ENCODE results near the gene NDUFC2.

DNA sequence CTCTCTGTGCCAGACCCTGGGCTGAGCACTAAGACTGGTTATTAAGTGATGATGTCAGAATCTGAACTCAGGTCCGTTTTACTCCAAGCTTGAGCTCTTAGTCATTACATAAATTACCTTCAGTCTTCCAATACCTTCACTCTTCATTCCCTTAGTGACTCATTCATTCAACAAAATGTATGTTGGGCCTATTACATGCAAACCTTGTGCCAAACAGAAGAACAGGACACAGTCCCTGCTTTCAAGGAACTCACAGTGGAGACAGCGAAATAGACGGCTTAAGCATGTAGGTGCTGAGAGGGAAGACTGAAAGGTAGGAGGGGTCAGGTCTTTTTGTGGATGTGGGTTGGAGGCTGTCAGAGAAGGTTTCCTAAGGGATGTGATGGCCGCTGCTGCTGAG, 59.9 kb downstream of the NDUFC2 start:
- TF ChIP-seq CTCF (IDR thresholded peaks at IDR 0.05) (no peak), POLR2A (IDR thresholded peaks at IDR 0.05) (no peak)
